HEK293T (cell line): ENCODE results near the gene PTPRH.
"Not testable (repeated sequence)": the region's sequence is repeated elsewhere in the genome, so short reads cannot be mapped to it uniquely, and the experiment has no call there.

ENCODE experiments used
- CTCF ChIA-PET: fragments of 350-600 bp; formaldehyde crosslinking; extraction: SDS; loops from one replicate; lab custom pipeline; 2021; ENCODE audit warnings: antibody characterized with exemption, inconsistent platforms; lab: Yijun Ruan, JAX
- POLR2A ChIA-PET: fragments of 350-600 bp; formaldehyde crosslinking; extraction: SDS; loops from one replicate; lab custom pipeline; 2020; ENCODE audit warnings: antibody characterized with exemption, inconsistent platforms; lab: Yijun Ruan, JAX
- DNase-seq: peaks from one replicate; pipeline ENCODE4 v3.0.0; 2012; ENCODE audit warnings: mixed read lengths; ENCODE audit errors: extremely low spot score
- ARNT ChIP-seq: fragments of 450-650 bp; IDR thresholded peaks from 2 replicates; pipeline ENCODE4 v1.6.1; 2017; ENCODE audit warnings: mild to moderate bottlenecking
- BHLHE40 ChIP-seq: fragments of 450-650 bp; IDR thresholded peaks from 2 replicates; pipeline ENCODE4 v1.6.1; 2016; ENCODE audit warnings: mild to moderate bottlenecking, moderate library complexity, borderline replicate concordance
- CTBP1 ChIP-seq: fragments of 450-650 bp; IDR thresholded peaks from 2 replicates; pipeline ENCODE4 v1.6.1; 2016; ENCODE audit warnings: borderline replicate concordance
- ELF4 ChIP-seq: fragments of 450-650 bp; IDR thresholded peaks from 2 replicates; pipeline ENCODE4 v1.6.1; 2017; ENCODE audit warnings: antibody characterized with exemption
- FOXA1 ChIP-seq: fragments of 450-650 bp; IDR thresholded peaks from 2 replicates; pipeline ENCODE4 v1.6.1; 2016; ENCODE audit warnings: mild to moderate bottlenecking
- FOXK2 ChIP-seq: fragments of 450-650 bp; IDR thresholded peaks from 2 replicates; pipeline ENCODE4 v1.6.1; 2016; ENCODE audit warnings: mild to moderate bottlenecking
- FOXM1 ChIP-seq: fragments of 450-650 bp; IDR thresholded peaks from 2 replicates; pipeline ENCODE4 v1.6.1; 2017; ENCODE audit warnings: mild to moderate bottlenecking, borderline replicate concordance
- HDGF ChIP-seq: fragments of 450-650 bp; IDR thresholded peaks from 2 replicates; pipeline ENCODE4 v1.6.1; 2017; ENCODE audit warnings: antibody characterized with exemption, borderline replicate concordance
- L3MBTL2 ChIP-seq: fragments of 450-650 bp; conservative IDR thresholded peaks from 2 replicates; pipeline ENCODE4 v1.6.1; 2016; ENCODE audit warnings: mild to moderate bottlenecking
- LEF1 ChIP-seq: fragments of 450-650 bp; IDR thresholded peaks from 2 replicates; pipeline ENCODE4 v1.6.1; 2017; ENCODE audit warnings: mild to moderate bottlenecking, borderline replicate concordance
- NFRKB ChIP-seq: fragments of 450-650 bp; IDR thresholded peaks from 2 replicates; pipeline ENCODE4 v1.6.1; 2016; ENCODE audit warnings: mild to moderate bottlenecking, moderate library complexity
- PKNOX1 ChIP-seq: fragments of 450-650 bp; IDR thresholded peaks from 2 replicates; pipeline ENCODE4 v1.6.1; 2016
- SP1 ChIP-seq: fragments of 450-650 bp; IDR thresholded peaks from 2 replicates; pipeline ENCODE4 v1.6.1; 2017
- SUZ12 ChIP-seq: fragments of 450-650 bp; IDR thresholded peaks from 2 replicates; pipeline ENCODE4 v1.6.1; 2016; ENCODE audit warnings: mild to moderate bottlenecking
- TARDBP ChIP-seq: fragments of 450-650 bp; IDR thresholded peaks from 2 replicates; pipeline ENCODE4 v1.6.1; 2016
- ZNF384 ChIP-seq: fragments of 450-650 bp; IDR thresholded peaks from 2 replicates; pipeline ENCODE4 v1.6.1; 2016

PTPRH gene

GRCh38 chr19:55156202-55157063, 52.9 kb downstream of the PTPRH start:
- POLR2A ChIA-PET, result interaction anchor here (1.4 kb wide), 1 partner anchor 10 kb away, joined by 4 read pairs; no protein-coding TSS in a partner anchor
- TF ChIP-seq LEF1, result no peak
- peak; percentile 81 for TF ChIP-seq PKNOX1
- TF ChIP-seq SUZ12, result no peak
- no peak for TF ChIP-seq FOXM1
- no peak for TF ChIP-seq FOXA1
- TF ChIP-seq ZNF384, result no peak
- no peak for TF ChIP-seq ARNT
- TF ChIP-seq L3MBTL2, result peak; percentile 76
- no peak for TF ChIP-seq NFRKB
- no peak for TF ChIP-seq ELF4
- peak; percentile 88 for DNase-seq
- CTCF ChIA-PET, result interaction anchor here (0.9 kb wide), 1 partner anchor 68 kb away, joined by 3 read pairs; no protein-coding TSS in a partner anchor

- DNase-seq, result not testable (repeated sequence)
- ChIA-PET CTCF (interaction anchor here (0.9 kb wide), 1 partner anchor 68 kb away, joined by 3 read pairs; no protein-coding TSS in a partner anchor), POLR2A (interaction anchor here (1.4 kb wide), 1 partner anchor 9 kb away, joined by 4 read pairs; no protein-coding TSS in a partner anchor)
These were observed 53.5 kb downstream of the PTPRH start for GRCh38 chr19:55155784-55156183.

- TF ChIP-seq PKNOX1, result no peak
- no peak for TF ChIP-seq TARDBP
- TF ChIP-seq FOXM1, result no peak
- no peak for TF ChIP-seq FOXK2
- TF ChIP-seq CTBP1, result no peak
- TF ChIP-seq SUZ12, result no peak
- no peak for TF ChIP-seq LEF1
- CTCF ChIA-PET, result interaction anchor here (1.2 kb wide), 1 partner anchor 13 kb away, joined by 4 read pairs; no protein-coding TSS in a partner anchor
- POLR2A ChIA-PET, result no interaction called here
- no peak for DNase-seq
These were observed 55.5 kb downstream of the PTPRH start for GRCh38 chr19:55153652-55154264.

GRCh38 chr19:55152017-55152416, 57.3 kb downstream of the PTPRH start:
- ChIA-PET POLR2A (no interaction called here), CTCF (interaction anchor here (1.8 kb wide), 1 partner anchor 8 kb away, joined by 8 read pairs; no protein-coding TSS in a partner anchor)
- no peak for DNase-seq
- TF ChIP-seq HDGF, result no peak
- TF ChIP-seq ZNF384, result no peak
- no peak for TF ChIP-seq SUZ12
- no peak for TF ChIP-seq FOXM1
- TF ChIP-seq PKNOX1, result peak; percentile 22; the same call in 1 of the 2 replicates
- TF ChIP-seq BHLHE40, result no peak
- TF ChIP-seq ELF4, result peak; percentile 63
- TF ChIP-seq FOXA1, result no peak
- TF ChIP-seq TARDBP, result no peak

- TF ChIP-seq FOXA1 (no peak), ARNT (no peak), LEF1 (no peak), TARDBP (no peak), FOXK2 (no peak), PKNOX1 (no peak), NFRKB (no peak), ZNF384 (no peak), SP1 (no peak), FOXM1 (no peak), ELF4 (no peak), CTBP1 (no peak), HDGF (no peak), BHLHE40 (no peak), L3MBTL2 (no peak), SUZ12 (no peak)
- ChIA-PET POLR2A (no interaction called here), CTCF (no interaction called here)
- DNase-seq, result no peak
These were observed 60.0 kb downstream of the PTPRH start, which contains the start of gene TNNT1 for GRCh38 chr19:55149078-55150003. TNNT1 (minus strand) TSS chr19:55149206; CDS start chr19:55147157, 2,049 bp downstream.
